ENCODE measurements around the gene CADM1.

Gene CADM1

DNA sequence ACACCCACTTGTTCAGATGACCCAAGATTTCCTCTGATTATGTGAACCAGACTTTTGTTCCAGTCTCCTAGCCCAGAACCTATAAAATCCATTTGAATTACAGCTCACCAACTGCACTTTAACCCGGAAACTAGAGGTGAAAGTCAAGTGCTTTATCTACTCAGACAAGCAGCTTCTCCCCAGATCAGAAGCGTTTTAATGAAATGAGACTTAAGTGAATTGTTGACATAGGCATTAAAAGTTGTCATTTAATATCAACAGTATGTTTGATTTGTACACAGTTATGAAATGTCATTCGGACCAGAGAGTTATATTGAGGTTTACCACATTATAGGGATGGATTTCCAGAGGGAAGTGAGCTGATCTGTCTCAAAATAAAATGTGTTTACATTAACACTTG is 52.0 kb downstream of the CADM1 start:
- in situ Hi-C loops (cut with MboI; ENCODE audit: low sequenced_read_pairs): no loop called here

- in situ Hi-C loops (cut with MboI; ENCODE audit: low sequenced_read_pairs): no loop called here
Observed at GRCh38 chr11:115450519-115450918, 53.7 kb downstream of the CADM1 start.

DNA sequence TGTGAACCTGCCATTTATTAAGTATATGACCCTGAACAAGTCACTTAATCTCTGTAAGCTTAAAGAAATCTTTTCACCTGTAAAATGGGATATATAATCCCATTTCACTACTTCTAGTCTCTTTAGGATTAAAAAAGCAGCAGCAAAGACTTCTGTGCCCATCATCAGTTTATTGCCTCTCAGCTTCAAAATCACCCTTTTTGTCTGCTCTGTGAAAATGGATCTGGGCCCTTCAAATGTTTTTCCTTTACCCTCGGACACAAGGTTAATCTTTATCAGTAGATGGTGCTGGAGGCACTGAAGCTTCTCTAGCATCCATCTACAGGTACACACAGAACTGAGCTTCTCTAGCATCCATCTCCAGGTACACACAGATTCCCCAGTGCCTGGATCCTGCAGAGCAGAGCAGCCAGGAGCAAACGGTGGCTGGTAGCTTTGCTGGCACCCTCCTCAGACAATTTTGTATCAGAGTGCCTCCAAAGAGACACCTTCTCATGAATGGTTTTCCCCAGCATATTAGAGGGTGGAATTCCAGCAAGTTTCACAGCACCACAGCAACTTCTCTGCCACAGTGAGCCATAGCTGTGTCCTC is 56.8 kb downstream of the CADM1 start:
- in situ Hi-C loops (cut with MboI; ENCODE audit: low sequenced_read_pairs): no loop called here

DNA sequence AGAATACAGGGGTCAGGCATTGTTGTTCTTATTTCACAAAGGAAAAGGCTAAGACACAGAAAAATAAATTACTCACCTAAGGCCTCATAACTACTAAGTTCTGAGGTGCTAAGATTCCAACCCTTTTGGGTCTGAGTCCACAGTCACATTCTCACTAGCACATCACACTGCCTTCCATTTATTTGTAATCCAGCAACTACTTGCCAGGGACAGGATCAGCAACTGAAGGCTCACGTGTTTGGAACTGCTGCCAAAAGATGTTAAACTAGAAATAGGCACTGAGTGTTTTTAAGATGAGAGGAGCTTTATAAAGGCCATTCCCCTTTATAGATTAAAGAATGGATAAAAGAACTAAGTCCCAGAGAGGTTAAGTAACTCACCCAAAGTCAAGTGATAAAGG is 58.0 kb downstream of the CADM1 start:
- in situ Hi-C loops (cut with MboI; ENCODE audit: low sequenced_read_pairs): no loop called here

DNA sequence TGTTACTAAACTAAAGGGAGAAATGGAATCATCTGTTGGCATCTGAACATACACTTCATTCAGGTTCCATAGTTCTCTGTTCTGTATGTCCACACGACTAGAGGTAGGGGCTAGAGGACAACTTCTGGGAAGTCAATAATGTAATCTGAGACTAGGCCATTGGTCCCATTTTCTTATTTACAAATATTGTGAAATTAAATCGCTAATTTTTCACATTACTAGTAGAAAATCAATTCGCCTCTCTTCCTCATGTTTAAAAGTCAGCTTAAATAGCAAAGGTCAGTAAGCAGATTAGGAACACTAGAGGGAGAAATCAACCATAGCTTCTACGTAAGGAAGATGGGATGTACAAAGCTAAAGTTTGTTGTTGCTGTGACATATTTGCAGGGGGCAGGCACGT is 59.7 kb downstream of the CADM1 start:
- in situ Hi-C loops (cut with MboI; ENCODE audit: low sequenced_read_pairs): no loop called here

- in situ Hi-C loops (cut with MboI; ENCODE audit: low sequenced_read_pairs): no loop called here
Observed at GRCh38 chr11:115439969-115440540, 64.2 kb downstream of the CADM1 start.

GRCh38 chr11:115439385-115439784 is 64.8 kb downstream of the CADM1 start:
- in situ Hi-C loops (cut with MboI; ENCODE audit: low sequenced_read_pairs): no loop called here

GRCh38 chr11:115437902-115438575 is 66.2 kb downstream of the CADM1 start:
- in situ Hi-C loops (cut with MboI; ENCODE audit: low sequenced_read_pairs): no loop called here

- in situ Hi-C loops (cut with MboI; ENCODE audit: low sequenced_read_pairs): no loop called here
Observed at GRCh38 chr11:115430345-115430744, 73.9 kb downstream of the CADM1 start.

GRCh38 chr11:115428306-115428705 is 75.9 kb downstream of the CADM1 start:
- in situ Hi-C loops (cut with MboI; ENCODE audit: low sequenced_read_pairs): no loop called here

DNA sequence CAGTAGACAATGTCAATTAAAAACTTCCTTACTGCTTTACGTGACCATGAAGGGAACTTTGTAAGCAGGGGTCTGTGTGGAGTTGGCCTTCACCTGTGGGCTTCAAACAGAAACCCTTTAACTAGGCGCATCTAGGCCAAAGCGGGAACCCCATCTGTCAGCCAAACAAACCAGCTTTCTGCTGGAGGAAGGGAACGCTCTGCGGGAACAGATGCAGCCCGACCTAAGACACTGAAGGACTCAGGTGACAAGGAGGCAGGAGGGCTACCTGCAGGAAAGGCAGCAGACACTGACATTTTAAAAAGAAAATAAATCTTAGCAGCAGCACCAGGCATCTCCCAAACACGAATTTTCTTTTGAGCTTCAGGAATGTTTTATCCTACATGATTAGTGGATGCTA is 78.4 kb downstream of the CADM1 start:
- in situ Hi-C loops (cut with MboI; ENCODE audit: low sequenced_read_pairs): no loop called here

DNA sequence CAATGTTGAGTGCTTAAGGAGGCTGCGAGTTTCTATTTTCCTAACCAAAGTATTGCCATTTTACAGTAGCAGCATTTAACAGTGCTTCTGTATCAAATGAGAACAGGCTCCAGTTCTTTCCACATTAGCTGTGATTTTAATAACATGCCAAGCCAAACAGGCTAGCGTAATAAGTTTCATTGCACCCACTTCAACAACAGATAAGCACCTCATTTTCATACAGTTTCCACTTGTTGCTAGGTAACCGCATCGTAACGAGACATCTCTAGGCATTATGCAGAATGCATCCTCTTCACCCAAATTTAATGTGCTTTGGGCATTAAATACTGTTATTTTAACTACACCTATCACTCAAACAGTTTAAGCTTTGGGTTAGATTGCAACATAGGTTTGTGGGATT is 79.0 kb downstream of the CADM1 start:
- in situ Hi-C loops (cut with MboI; ENCODE audit: low sequenced_read_pairs): no loop called here

GRCh38 chr11:115423728-115424459 is 80.3 kb downstream of the CADM1 start:
- in situ Hi-C loops (cut with MboI; ENCODE audit: low sequenced_read_pairs): no loop called here

DNA sequence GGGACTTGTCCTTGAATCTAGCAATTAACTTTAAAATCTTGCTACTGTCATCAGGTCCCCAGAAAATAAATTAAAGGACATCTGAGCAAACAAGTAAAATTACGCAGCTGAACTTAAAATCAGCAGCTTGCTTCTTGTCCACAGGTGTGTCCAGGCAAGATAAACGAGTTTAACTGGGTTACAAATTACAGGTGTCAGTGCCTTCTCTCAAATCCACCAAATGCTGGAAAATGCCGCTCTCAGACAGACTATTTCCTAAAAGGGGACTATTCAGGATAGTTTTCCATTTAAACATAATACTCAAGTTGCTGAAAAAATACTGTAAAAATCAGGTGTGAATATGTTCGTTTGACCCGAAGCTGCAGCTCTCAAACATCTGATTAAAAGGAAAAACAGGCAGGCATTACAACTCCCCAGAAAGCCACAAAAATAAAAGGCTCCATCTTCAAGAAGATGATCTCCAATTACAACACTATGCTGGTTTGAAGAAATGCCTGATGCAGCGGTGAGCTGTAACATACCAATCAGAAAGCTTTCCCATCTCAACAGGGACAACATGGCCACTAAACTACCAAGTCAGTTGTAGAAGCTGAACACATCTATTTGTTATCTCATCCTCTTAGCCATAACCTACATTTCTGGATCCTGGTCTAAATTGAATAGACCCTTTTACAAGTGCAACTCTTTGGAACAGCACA is 82.1 kb downstream of the CADM1 start:
- in situ Hi-C loops (cut with MboI; ENCODE audit: low sequenced_read_pairs): no loop called here

- in situ Hi-C loops (cut with MboI; ENCODE audit: low sequenced_read_pairs): no loop called here
Observed at GRCh38 chr11:115421352-115421991, 82.7 kb downstream of the CADM1 start.

DNA sequence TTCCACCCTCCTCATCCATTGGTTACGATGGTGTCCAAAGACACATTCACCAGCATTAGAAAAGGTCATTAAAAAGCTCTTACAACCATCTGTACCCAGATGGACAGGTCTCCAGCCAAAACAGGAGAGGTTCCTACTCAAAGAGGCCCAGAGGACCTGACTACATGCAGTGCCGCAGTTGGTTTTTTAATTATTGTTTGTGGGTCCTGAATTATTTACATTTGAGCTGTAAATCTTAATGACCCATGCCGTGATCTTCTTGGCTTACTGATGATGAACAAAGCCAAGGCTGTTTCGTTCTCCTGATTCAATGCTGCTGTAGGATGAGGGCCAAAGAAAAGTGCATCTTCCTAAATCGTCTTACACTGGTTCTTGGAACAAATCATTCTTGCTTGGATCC is 83.7 kb downstream of the CADM1 start:
- in situ Hi-C loops (cut with MboI; ENCODE audit: low sequenced_read_pairs): no loop called here

GRCh38 chr11:115418626-115419025 is 85.6 kb downstream of the CADM1 start:
- in situ Hi-C loops (cut with MboI; ENCODE audit: low sequenced_read_pairs): no loop called here

- in situ Hi-C loops (cut with MboI; ENCODE audit: low sequenced_read_pairs): no loop called here
Observed at GRCh38 chr11:115418081-115418480, 86.1 kb downstream of the CADM1 start.

GRCh38 chr11:115411120-115411519 is 93.1 kb downstream of the CADM1 start:
- in situ Hi-C loops (cut with MboI; ENCODE audit: low sequenced_read_pairs): no loop called here

DNA sequence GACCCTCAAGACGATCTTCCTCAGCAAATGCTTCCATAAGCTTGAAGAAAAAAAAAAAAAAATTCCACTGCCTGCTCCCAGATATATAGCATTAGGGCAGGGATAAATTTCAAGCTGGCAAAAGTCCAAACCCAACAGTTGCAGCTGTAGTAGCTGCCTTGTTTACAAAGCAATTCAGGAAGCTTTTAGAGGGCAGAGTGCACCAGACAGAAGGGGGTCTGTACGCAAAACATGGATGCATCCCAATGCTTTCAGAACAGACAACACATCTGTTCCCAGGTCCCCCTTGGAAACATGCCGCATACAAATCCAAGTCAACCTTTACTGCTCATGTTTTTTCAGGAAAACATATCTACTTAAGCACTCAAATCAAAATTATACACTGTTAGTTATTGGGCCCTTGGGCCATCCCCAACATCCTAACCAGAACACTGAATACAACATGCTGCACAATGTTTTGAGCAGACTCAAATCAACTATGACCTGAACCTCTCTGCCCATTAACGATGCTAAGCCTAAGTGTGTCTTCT is 94.5 kb downstream of the CADM1 start:
- in situ Hi-C loops (cut with MboI; ENCODE audit: low sequenced_read_pairs): no loop called here
